Keratinocyte (primary cell): ENCODE measurements around the gene HOXA1. TPM values are rescaled to one million over a fixed set of nuclear protein-coding genes. Genes with fewer than 3 reads are reported as not detected.

Source experiments
- DNase-seq: peaks from one replicate; pipeline ENCODE4 v3.0.0-alpha.2; 2011; ENCODE audit warnings: low read depth, missing footprints, low spot score
- FAIRE-seq: peaks from 2 replicates; lab custom pipeline; 2011; peaks lifted over from hg19 to GRCh38; lab: Jason Lieb, UNC
- H2AFZ ChIP-seq: 2 replicates; pipeline ENCODE4 v1.6.0; 2012; ENCODE audit warnings: low read length, control low read depth, inconsistent platforms; ENCODE audit not compliant: control insufficient read depth
- H3K27ac ChIP-seq: 2 replicates; pipeline ENCODE4 v1.5.1; 2011; ENCODE audit warnings: low read length; ENCODE audit not compliant: control insufficient read depth, insufficient read depth
- H3K27me3 ChIP-seq: 3 replicates; pipeline ENCODE4 v1.6.0; 2011; ENCODE audit warnings: low read length; ENCODE audit not compliant: control insufficient read depth, insufficient read depth; ENCODE audit errors: extremely low read depth
- H3K36me3 ChIP-seq, 2 experiments: 2 replicates in 1 of 2; 3 replicates in 1 of 2; pipeline ENCODE4 v1.5.1; 2011; ENCODE audit warnings: low read length in 2 of 2, mild to moderate bottlenecking in 1 of 2; ENCODE audit not compliant: control insufficient read depth in 2 of 2, insufficient read depth in 2 of 2; ENCODE audit errors: extremely low read depth in 1 of 2
- H3K4me1 ChIP-seq: 3 replicates; pipeline ENCODE4 v1.5.1; 2011; ENCODE audit warnings: low read length; ENCODE audit not compliant: control insufficient read depth, insufficient read depth; ENCODE audit errors: extremely low read depth
- H3K4me2 ChIP-seq: 3 replicates; pipeline ENCODE4 v1.6.0; 2011; ENCODE audit warnings: low read depth, low read length; ENCODE audit not compliant: control insufficient read depth, insufficient read depth; ENCODE audit errors: extremely low read depth
- H3K4me3 ChIP-seq, 3 experiments: fragments of 200-600 bp in 1 of 3; sonication (generic) in 1 of 3; 2 replicates in 2 of 3; 3 replicates in 1 of 3; pipeline ENCODE4 v1.5.1; 2011 to 2016; ENCODE audit warnings: low read length in 3 of 3, mild to moderate bottlenecking in 3 of 3, control low read depth in 2 of 3, inconsistent platforms in 1 of 3, low read depth in 1 of 3, mixed read lengths in 1 of 3, mixed run types in 1 of 3, moderate library complexity in 1 of 3; ENCODE audit not compliant: control insufficient read depth in 2 of 3, insufficient read depth in 2 of 3; ENCODE audit errors: extremely low read depth in 1 of 3
- H3K79me2 ChIP-seq: 2 replicates; pipeline ENCODE4 v1.6.0; 2012; ENCODE audit warnings: low read length; ENCODE audit not compliant: control insufficient read depth, insufficient read depth
- H3K9ac ChIP-seq: 3 replicates; pipeline ENCODE4 v1.6.0; 2011; ENCODE audit warnings: low read length; ENCODE audit not compliant: control insufficient read depth, insufficient read depth; ENCODE audit errors: extremely low read depth
- H3K9me1 ChIP-seq: 3 replicates; pipeline ENCODE4 v1.6.0; 2011; ENCODE audit warnings: low read length; ENCODE audit not compliant: control insufficient read depth, insufficient read depth; ENCODE audit errors: extremely low read depth
- H3K9me3 ChIP-seq: 2 replicates; pipeline ENCODE4 v1.5.1; 2012; ENCODE audit warnings: low read depth, low read length; ENCODE audit not compliant: control insufficient read depth
- H4K20me1 ChIP-seq: 3 replicates; pipeline ENCODE4 v1.6.0; 2011; ENCODE audit warnings: low read length; ENCODE audit not compliant: control insufficient read depth, insufficient read depth; ENCODE audit errors: extremely low read depth
- CTCF ChIP-seq, 3 experiments: IDR thresholded peaks in 1 of 3; conservative IDR thresholded peaks in 1 of 3; optimal IDR thresholded peaks in 1 of 3; 2 replicates in 2 of 3; 3 replicates in 1 of 3; pipeline versions ENCODE3 to v1.5.1; 2011; ENCODE audit warnings: low read length in 3 of 3, mild to moderate bottlenecking in 3 of 3, moderate library complexity in 2 of 3, control low read depth in 1 of 3, inconsistent platforms in 1 of 3; ENCODE audit not compliant: insufficient read depth in 2 of 3; ENCODE audit errors: extremely low read depth in 1 of 3
- EZH2 ChIP-seq: IDR thresholded peaks from one replicate; pipeline ENCODE4 v1.6.1; 2012; ENCODE audit warnings: inconsistent platforms, mild to moderate bottlenecking, low read length, moderate library complexity
- dilution Hi-C: fragments of 300-500 bp; cut with MboI; formaldehyde crosslinking; loops from one replicate; pipeline ENCODE4 v1.7.0; 2020; ENCODE audit warnings: low sequenced_read_pairs; ENCODE audit not compliant: extremely low pct_ligation_motif_present
- polyA plus RNA-seq, 5 experiments: library from polyadenylated mRNA; depleted of rRNA in 3 of 5; stranded (reverse) in 3 of 5; stranded (forward) in 1 of 5; unstranded in 1 of 5; fragments of >200 nt; gene quantifications; 1 replicate in 1 of 5; 2 replicates in 3 of 5; 3 replicates in 1 of 5; pipeline versions ENCODE4 v1.2.1 to v1.2.3, GENCODE V29; 2011 to 2012; ENCODE audit warnings: missing spikeins in 2 of 5, low read depth in 1 of 5, low replicate concordance in 1 of 5

The HOXA1 gene
- polyA plus RNA-seq, 1 donor (not counting 4 experiments of a cell fraction or from before 2014, with no cell fraction given) = 11.9 TPM

- Histone ChIP-seq H3K9me1 (no peaks in the 10 kb centered on the region), H3K4me2 (peak overlapping the region; percentile 97), H3K27ac (peak overlapping the region; percentile 90), H2AFZ (peak overlapping the region; percentile 87), H3K79me2 (peaks cover 10% of the 10 kb centered on the region), H3K27me3 (no peaks in the 10 kb centered on the region), H3K36me3 (no peaks in the 10 kb centered on the region), H3K9ac (peak overlapping the region; percentile 93), H4K20me1 (no peaks in the 10 kb centered on the region), H3K4me3 (peak overlapping the region; percentile 63 to 81 (median 77)), H3K4me1 (peaks cover 38% of the 10 kb centered on the region), H3K9me3 (no peaks in the 10 kb centered on the region)
- DNase-seq (no peak), FAIRE-seq (no peak)
- dilution Hi-C loops = no loop called here
- TF ChIP-seq CTCF (optimal IDR thresholded peaks at IDR 0.05 in 1 of 3, IDR thresholded peaks at IDR 0.05 in 1 of 3, conservative IDR thresholded peaks at IDR 0.05 in 1 of 3; ENCODE audit: extremely low read depth in 1 of 3, insufficient read depth in 2 of 3, low read length in 3 of 3) = no peak
- no peak for TF ChIP-seq EZH2
These were observed 35.6 kb upstream of the HOXA1 start for GRCh38 chr7:27131390-27131819.

DNA sequence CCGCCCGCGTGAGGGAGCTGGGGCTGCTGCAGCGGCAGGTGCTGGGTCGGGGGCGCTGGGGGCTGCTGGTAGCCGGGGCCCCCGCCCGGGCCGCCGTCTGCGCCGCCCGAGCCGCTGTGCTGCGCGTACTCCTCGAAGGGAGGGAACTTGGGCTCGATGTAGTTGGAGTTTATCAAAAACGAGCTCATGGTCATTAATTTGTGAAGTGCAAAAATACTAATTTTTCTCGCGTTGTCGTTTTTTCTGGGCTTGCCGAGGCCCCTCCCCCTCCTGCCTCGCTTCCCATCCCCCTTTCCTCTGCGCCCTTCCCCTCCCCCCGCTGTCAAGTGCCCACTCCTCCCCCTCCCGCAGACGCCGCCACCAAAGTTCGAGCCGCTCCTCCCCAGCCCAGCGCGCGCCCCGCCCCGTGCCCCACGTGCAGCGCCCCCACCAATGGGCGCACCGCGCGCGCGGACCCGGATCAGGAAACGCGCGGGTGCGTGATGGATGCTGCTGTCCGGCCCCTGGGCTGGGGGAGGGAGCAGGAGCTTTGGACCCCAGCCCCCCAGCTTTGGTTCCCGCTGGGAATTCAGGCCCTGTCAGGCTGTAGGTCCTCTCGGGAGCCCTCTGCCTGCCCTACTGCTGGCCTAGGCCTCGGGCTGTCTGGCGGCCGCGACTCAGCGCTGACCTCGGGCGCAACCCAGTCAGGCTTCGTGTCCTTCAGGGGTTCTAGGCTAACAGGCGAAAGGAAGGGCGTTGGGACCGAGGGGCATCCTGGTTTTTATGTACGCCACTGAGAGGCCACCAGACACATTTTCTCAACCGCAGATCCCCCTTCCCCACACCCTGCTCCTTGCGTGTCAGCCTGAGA, 35.0 kb upstream of the HOXA1 start, which contains the start of gene HOXA4:
HOXA4 (minus strand) TSS at position 218 of the 850 bp plus-strand sequence; CDS start at position 194, 24 bp downstream.
- peak within 1 kb of the TSS; percentile 90 for H3K27ac ChIP-seq
- peaks cover 32% of the 10 kb centered on the region for H3K4me1 ChIP-seq
- no peaks in the 10 kb centered on the region for H3K27me3 ChIP-seq
- dilution Hi-C loops = no loop called here
- H2AFZ ChIP-seq = peak within 1 kb of the TSS; percentile 87
- DNase-seq (no peak), FAIRE-seq (no peak)
- H3K79me2 ChIP-seq = peaks cover 10% of the 10 kb centered on the region
- no peak for TF ChIP-seq CTCF (optimal IDR thresholded peaks at IDR 0.05 in 1 of 3, IDR thresholded peaks at IDR 0.05 in 1 of 3, conservative IDR thresholded peaks at IDR 0.05 in 1 of 3; ENCODE audit: extremely low read depth in 1 of 3, insufficient read depth in 2 of 3, low read length in 3 of 3)
- TF ChIP-seq EZH2 = no peak
- no peaks in the 10 kb centered on the region for H3K9me3 ChIP-seq
- H3K9me1 ChIP-seq = no peaks in the 10 kb centered on the region
- H3K4me2 ChIP-seq = peak within 1 kb of the TSS; percentile 97
- H4K20me1 ChIP-seq = no peaks in the 10 kb centered on the region
- H3K9ac ChIP-seq = peak within 1 kb of the TSS; percentile 93
- H3K4me3 ChIP-seq = peak within 1 kb of the TSS; percentile 63 to 81 (median 77)
- no peaks in the 10 kb centered on the region for H3K36me3 ChIP-seq
